HUES64 (cell line): Measurements from ENCODE around the gene LYSMD3.

Experiments
- H3K27ac ChIP-seq: 2 replicates; pipeline ENCODE4 v1.7.0; 2013; ENCODE audit warnings: low read depth, low read length, inconsistent platforms
- H3K27me3 ChIP-seq: 2 replicates; pipeline ENCODE4 v1.6.1; 2013; ENCODE audit warnings: mild to moderate bottlenecking, low read length; ENCODE audit not compliant: insufficient read depth
- H3K36me3 ChIP-seq: 2 replicates; pipeline ENCODE4 v1.6.1; 2013; ENCODE audit warnings: mild to moderate bottlenecking, low read length; ENCODE audit not compliant: insufficient read depth
- H3K4me1 ChIP-seq: 2 replicates; pipeline ENCODE4 v1.6.1; 2013; ENCODE audit warnings: mild to moderate bottlenecking, low read length, moderate library complexity; ENCODE audit not compliant: insufficient read depth
- H3K4me3 ChIP-seq: 2 replicates; pipeline ENCODE4 v1.5.1; 2013; ENCODE audit warnings: mild to moderate bottlenecking, low read length, moderate library complexity
- H3K9ac ChIP-seq: 2 replicates; pipeline ENCODE4 v1.6.1; 2013; ENCODE audit warnings: mild to moderate bottlenecking, low read depth, low read length
- H3K9me3 ChIP-seq: 2 replicates; pipeline ENCODE4 v1.6.1; 2013; ENCODE audit warnings: low read depth, low read length; ENCODE audit not compliant: insufficient read depth
- WGBS: fragments of 150-250, 120-280 bp; methylation state at CpG from one replicate; pipeline ENCODE4 v1.1.7; 2013; ENCODE audit warnings: missing lambda C conversion rate; 5-methylcytosine and 5-hydroxymethylcytosine counted together

The LYSMD3 gene

GRCh38 chr5:90547072-90547536, 17.7 kb upstream of the LYSMD3 start:
- Histone ChIP-seq H3K9ac (no peak overlapping the region), H3K27me3 (no peaks in the 10 kb centered on the region), H3K4me3 (no peak overlapping the region), H3K36me3 (no peaks in the 10 kb centered on the region), H3K27ac (no peak overlapping the region), H3K9me3 (no peaks in the 10 kb centered on the region), H3K4me1 (peaks cover 50% of the 10 kb centered on the region)
- 71% methylated on average over 1 of the region's 1 CpG for WGBS

- no peak overlapping the region for H3K4me3 ChIP-seq
- H3K4me1 ChIP-seq, result peaks cover 50% of the 10 kb centered on the region
- 87% methylated on average over 3 of the region's 4 CpGs for WGBS
- no peak overlapping the region for H3K9ac ChIP-seq
- no peaks in the 10 kb centered on the region for H3K9me3 ChIP-seq
- no peak overlapping the region for H3K27ac ChIP-seq
- no peaks in the 10 kb centered on the region for H3K36me3 ChIP-seq
- no peaks in the 10 kb centered on the region for H3K27me3 ChIP-seq
These were observed 16.9 kb upstream of the LYSMD3 start for GRCh38 chr5:90546216-90546837.

- Histone ChIP-seq H3K9me3 (no peaks in the 10 kb centered on the region), H3K9ac (no peak overlapping the region)
- WGBS, result 88% methylated on average over 1 of the region's 2 CpGs
These were observed 16.1 kb upstream of the LYSMD3 start for GRCh38 chr5:90545511-90545910.

GRCh38 chr5:90542827-90543519, 13.6 kb upstream of the LYSMD3 start:
- Histone ChIP-seq H3K9ac (0 out of 2 replicates have a peak overlapping the region, but pooled peaks have one; percentile 27), H3K27ac (peak overlapping the region; percentile 93), H3K4me1 (peaks cover 41% of the 10 kb centered on the region), H3K9me3 (no peaks in the 10 kb centered on the region), H3K27me3 (no peaks in the 10 kb centered on the region), H3K36me3 (no peaks in the 10 kb centered on the region), H3K4me3 (no peak overlapping the region)
- WGBS, result 38% methylated on average over 4 of the region's 4 CpGs

More at GRCh38 chr5:90545511-90545910, 16.1 kb upstream of the LYSMD3 start:
- H3K4me3 ChIP-seq, result no peak overlapping the region
- no peak overlapping the region for H3K27ac ChIP-seq
- H3K27me3 ChIP-seq, result no peaks in the 10 kb centered on the region
- no peaks in the 10 kb centered on the region for H3K36me3 ChIP-seq
- H3K4me1 ChIP-seq, result peaks cover 50% of the 10 kb centered on the region

- Histone ChIP-seq H3K9ac (no peak overlapping the region), H3K27me3 (no peaks in the 10 kb centered on the region), H3K4me3 (no peak overlapping the region), H3K9me3 (no peaks in the 10 kb centered on the region), H3K36me3 (no peaks in the 10 kb centered on the region), H3K4me1 (peaks cover 15% of the 10 kb centered on the region), H3K27ac (no peak overlapping the region)
- WGBS, result 93% methylated on average over 3 of the region's 3 CpGs
These were observed 5.5 kb upstream of the LYSMD3 start for GRCh38 chr5:90534922-90535321.

GRCh38 chr5:90533794-90534193, 4.4 kb upstream of the LYSMD3 start:
- Histone ChIP-seq H3K27me3 (no peaks in the 10 kb centered on the region), H3K4me1 (peaks cover 15% of the 10 kb centered on the region), H3K27ac (no peak overlapping the region), H3K9me3 (no peaks in the 10 kb centered on the region), H3K36me3 (no peaks in the 10 kb centered on the region), H3K4me3 (no peak overlapping the region), H3K9ac (no peak overlapping the region)
- 83% methylated on average over 3 of the region's 3 CpGs for WGBS

GRCh38 chr5:90530736-90531487, 1.5 kb upstream of the LYSMD3 start:
- H3K4me3 ChIP-seq, result peak overlapping the region; percentile 89
- peaks cover 5% of the 10 kb centered on the region for H3K4me1 ChIP-seq
- H3K36me3 ChIP-seq, result no peaks in the 10 kb centered on the region
- 0 out of 2 replicates have a peak overlapping the region, but pooled peaks have one; percentile 70 for H3K27ac ChIP-seq
- 74% methylated on average over 7 of the region's 9 CpGs for WGBS
- H3K9ac ChIP-seq, result peak overlapping the region; percentile 73; the same call in 1 of the 2 replicates
- no peaks in the 10 kb centered on the region for H3K27me3 ChIP-seq
- H3K9me3 ChIP-seq, result no peaks in the 10 kb centered on the region

GRCh38 chr5:90529939-90530677, 724 bp upstream of the LYSMD3 start:
- Histone ChIP-seq H3K4me1 (peaks cover 5% of the 10 kb centered on the region), H3K9ac (peak overlapping the region; percentile 73), H3K9me3 (no peaks in the 10 kb centered on the region), H3K36me3 (0 out of 2 replicates have a peak, but pooled peaks cover under 1% of the 10 kb centered on the region), H3K27me3 (no peaks in the 10 kb centered on the region), H3K27ac (peak overlapping the region; percentile 70), H3K4me3 (peak overlapping the region; percentile 89)
- 12% methylated on average over 13 of the region's 13 CpGs for WGBS

- H3K36me3 ChIP-seq, result peaks cover 12% of the 10 kb centered on the region
- no peak overlapping the region for H3K27ac ChIP-seq
- no peaks in the 10 kb centered on the region for H3K27me3 ChIP-seq
- WGBS, result 8% methylated on average over 18 of the region's 18 CpGs
- H3K9me3 ChIP-seq, result no peaks in the 10 kb centered on the region
- H3K4me3 ChIP-seq, result peak overlapping the region; percentile 89
- peak overlapping the region; percentile 74 for H3K9ac ChIP-seq
- H3K4me1 ChIP-seq, result peaks cover 5% of the 10 kb centered on the region
These were observed 687 bp downstream of the LYSMD3 start for GRCh38 chr5:90528601-90529193.

- Histone ChIP-seq H3K36me3 (peaks cover 55% of the 10 kb centered on the region), H3K4me1 (no peaks in the 10 kb centered on the region), H3K4me3 (no peak overlapping the region), H3K9me3 (no peaks in the 10 kb centered on the region), H3K9ac (no peak overlapping the region), H3K27ac (no peak overlapping the region), H3K27me3 (no peaks in the 10 kb centered on the region)
- 95% methylated on average over 7 of the region's 7 CpGs for WGBS
These were observed 10.3 kb downstream of the LYSMD3 start for GRCh38 chr5:90519081-90519480.
